HG02759 (cell line): ENCODE measurements around the gene VCAM1.
"Not testable (repeated sequence)": the region's sequence is repeated elsewhere in the genome, so short reads cannot be mapped to it uniquely, and the experiment has no call there.

ENCODE experiments used
- ATAC-seq: cut with Tn5 transposase; IDR thresholded peaks from one replicate; pipeline ENCODE4 v1.9.1; 2021; ENCODE audit warnings: mild to moderate bottlenecking, moderate library complexity; ENCODE audit not compliant: unreplicated experiment

Gene VCAM1, protein sequence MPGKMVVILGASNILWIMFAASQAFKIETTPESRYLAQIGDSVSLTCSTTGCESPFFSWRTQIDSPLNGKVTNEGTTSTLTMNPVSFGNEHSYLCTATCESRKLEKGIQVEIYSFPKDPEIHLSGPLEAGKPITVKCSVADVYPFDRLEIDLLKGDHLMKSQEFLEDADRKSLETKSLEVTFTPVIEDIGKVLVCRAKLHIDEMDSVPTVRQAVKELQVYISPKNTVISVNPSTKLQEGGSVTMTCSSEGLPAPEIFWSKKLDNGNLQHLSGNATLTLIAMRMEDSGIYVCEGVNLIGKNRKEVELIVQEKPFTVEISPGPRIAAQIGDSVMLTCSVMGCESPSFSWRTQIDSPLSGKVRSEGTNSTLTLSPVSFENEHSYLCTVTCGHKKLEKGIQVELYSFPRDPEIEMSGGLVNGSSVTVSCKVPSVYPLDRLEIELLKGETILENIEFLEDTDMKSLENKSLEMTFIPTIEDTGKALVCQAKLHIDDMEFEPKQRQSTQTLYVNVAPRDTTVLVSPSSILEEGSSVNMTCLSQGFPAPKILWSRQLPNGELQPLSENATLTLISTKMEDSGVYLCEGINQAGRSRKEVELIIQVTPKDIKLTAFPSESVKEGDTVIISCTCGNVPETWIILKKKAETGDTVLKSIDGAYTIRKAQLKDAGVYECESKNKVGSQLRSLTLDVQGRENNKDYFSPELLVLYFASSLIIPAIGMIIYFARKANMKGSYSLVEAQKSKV

DNA sequence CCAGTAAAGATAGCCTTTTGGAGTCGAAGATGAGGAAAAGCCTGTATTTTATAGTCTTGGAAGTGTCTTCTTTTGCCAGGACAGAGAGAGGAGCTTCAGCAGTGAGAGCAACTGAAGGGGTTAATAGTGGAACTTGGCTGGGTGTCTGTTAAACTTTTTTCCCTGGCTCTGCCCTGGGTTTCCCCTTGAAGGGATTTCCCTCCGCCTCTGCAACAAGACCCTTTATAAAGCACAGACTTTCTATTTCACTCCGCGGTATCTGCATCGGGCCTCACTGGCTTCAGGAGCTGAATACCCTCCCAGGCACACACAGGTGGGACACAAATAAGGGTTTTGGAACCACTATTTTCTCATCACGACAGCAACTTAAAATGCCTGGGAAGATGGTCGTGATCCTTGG lies at the start of gene VCAM1:
Gene VCAM1 (plus strand): TSS at position 253 of the 400 bp plus-strand sequence. CDS start 119 bp downstream, at position 372.
- ATAC-seq: peak; percentile 86

DNA sequence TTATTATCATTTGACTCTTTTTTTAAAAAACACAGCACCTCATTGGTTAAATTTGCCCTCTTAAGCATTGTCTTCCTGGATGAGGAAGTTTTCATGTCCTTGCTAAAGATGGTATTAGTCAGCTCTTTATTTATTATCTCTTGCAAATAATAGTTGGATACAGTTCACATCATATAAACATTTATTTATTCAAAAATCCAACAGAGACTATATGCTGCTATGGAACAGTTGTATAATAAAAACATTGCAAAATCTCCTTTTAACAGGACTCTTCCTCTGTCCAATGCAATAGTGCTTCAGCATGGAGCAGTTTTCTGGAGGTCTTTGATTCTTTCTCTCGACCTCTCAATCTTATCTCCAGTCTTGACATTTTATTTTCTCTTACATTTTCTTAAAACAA lies 49.5 kb upstream of the VCAM1 start:
- ATAC-seq: no peak

DNA sequence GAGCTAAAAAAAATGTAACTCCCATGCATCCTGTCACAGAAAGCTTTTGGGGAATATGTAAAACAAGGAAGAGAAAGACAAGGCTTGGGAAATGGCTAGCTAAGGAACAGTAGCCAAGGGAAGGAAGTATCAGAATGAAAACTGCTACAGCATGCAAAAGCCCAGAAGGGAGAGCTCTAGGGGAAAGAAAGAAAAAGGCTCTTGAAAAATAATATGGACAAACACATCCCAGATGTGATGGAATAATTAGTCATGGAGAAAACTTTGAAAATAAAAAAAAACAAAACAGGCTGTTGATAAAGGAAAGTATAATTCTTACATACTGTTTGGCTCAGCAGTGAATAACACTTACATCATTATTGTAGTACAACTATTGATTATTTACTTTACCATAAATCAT lies 47.9 kb upstream of the VCAM1 start:
- no peak for ATAC-seq

DNA sequence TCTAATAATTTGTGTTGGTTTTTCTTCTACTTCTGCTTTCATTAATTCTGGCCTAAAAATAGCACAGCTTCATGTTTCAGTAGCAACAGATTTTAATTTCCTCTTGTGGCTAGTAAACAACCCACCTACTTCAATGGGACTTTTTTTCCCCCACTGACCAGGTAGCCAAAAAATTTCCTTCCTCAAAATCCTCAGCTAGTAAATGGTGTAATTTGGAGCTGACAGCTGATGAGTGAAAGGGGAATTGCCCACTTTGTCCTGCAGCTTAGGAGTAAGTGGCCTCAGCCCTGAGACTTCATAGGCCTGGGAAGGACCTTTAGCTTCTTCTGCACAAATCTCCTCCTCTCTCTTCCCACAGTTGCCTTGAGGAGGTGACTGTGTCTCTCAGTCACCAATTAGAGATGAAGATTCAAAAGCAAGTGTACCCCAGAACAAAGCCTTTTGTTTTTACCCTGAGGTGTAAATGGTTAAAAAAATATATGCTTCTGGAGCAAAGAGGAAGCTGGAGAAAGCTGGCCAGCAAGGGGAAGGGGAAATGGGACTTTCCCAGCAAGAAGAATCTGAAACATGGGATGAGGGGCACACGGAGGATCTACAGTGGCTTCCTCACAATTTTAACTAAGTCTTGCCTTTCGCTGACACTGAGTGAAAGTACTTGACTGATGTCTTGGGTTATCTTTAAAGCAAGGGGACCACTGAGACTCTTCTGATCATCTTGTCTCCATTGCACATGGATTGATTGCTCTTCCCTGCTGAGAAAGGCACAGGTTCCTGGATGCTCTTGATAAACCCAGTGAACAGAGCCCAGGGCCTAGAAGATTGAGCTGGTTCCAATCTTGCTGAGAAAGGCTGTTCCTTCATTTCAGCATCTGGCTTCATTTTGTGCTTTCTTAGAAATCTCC lies 35.8 kb upstream of the VCAM1 start:
- no peak for ATAC-seq

DNA sequence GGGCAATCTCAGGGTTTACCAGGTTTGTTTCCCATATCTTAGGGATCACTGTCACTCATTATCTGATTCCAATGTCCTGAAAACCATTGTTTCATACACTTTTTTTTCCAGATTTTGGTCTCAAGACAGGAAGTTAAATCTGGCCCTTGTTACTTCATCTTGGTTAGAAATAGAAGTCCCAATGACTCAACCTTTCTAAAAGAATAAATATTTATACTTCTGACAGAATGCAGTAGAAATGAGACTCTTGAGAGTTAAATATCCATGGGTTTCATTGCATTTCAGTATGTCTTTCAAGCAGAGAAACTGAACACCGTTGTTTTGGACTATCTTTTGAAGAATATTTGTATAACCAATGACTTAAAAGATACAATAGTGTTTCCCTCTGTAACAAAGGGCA lies 19.8 kb upstream of the VCAM1 start:
- ATAC-seq: no peak

DNA sequence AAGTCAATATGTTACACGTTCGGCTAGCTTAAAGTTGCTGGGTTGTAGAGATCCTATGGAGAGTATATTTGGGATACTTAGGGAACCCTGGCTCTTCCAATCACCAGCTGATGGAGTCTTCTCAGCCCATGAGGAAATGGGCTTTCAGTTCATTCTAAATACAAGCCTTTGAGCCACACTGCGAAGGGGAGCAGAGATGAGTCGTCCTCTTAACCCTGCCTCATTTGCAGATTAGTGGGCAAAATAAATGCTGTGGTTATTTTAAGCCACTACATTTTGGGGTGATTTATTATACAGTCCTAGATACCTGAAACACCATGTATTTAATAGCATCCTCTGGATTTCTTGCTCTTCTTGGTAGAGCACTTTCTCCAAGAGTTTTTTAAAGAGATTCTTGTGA lies 19.0 kb upstream of the VCAM1 start:
- no peak for ATAC-seq

DNA sequence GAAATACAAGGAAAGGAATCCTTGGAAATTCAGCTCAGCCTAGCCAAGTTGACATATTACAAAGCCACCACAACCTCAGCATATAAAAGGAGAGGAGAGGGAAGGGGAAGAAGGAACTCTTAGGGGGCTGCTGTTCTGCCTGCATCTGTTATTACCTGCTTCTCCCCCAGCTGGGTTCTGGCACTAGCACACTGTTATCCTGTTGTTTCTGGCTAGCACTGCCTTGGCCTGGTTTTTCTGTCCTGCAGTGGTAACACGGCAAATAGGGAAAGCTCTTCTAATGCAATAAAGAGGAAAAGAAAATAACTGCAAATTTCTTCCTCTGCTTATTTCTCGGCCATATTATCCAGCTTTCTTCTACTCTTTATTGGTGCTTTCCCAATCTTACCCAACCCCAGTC lies 16.5 kb upstream of the VCAM1 start:
- ATAC-seq: no peak

DNA sequence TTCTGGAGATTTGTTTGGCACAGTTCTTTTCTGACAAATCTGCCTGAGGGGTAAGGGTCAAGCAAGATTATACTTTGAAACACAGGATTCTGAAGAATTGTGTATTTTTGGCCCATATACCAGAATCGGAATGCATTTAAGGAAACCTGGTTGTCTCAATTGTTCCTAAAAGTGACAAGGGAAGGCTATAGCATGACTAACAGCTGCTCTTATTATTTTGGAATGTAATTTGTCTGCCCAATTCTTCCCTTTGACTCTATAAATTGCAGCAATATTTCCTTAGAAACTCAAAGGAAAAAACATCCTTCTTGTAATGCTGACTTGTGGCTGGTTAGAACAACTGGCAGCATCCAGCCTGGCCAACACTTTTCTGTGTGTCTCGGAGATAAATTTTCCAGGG lies 15.8 kb upstream of the VCAM1 start:
- ATAC-seq: no peak

DNA sequence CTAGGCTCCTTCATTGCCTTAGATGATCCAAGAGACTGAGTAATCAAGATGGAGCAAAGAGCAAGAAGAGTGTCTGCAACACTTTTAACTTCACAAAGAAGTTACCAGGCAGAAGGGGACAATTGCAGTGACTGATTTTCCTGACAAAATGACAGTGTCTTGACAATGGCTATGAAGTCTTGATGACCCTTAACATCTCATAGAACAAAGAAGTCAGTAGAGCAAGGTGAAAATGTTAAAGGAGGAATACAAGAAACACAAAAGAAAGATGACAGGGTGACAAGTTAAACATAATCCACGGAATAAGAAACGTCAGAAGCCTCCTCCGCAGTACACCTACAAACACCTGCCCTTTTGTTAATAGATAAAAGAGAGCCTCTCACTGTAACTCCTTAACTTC lies 15.1 kb upstream of the VCAM1 start:
- no peak for ATAC-seq

DNA sequence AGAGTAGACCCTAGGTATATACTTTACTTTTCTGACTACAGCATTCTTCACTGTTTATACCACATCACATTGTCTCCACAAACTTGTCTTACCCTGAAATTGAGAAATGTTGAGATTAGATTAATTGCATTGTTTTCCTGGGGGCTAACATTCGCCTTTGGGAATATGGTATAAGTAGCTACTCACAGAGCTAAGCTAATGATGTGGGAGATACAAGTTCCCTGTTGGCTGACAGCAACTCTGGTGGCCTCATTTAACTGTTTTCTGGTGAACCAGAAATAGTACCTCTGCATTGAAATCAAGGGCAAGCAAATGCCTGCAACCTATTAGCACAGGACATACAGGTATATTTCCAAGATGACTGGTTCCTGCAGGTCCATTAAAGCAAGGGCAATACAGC lies 13.2 kb upstream of the VCAM1 start:
- ATAC-seq: no peak

DNA sequence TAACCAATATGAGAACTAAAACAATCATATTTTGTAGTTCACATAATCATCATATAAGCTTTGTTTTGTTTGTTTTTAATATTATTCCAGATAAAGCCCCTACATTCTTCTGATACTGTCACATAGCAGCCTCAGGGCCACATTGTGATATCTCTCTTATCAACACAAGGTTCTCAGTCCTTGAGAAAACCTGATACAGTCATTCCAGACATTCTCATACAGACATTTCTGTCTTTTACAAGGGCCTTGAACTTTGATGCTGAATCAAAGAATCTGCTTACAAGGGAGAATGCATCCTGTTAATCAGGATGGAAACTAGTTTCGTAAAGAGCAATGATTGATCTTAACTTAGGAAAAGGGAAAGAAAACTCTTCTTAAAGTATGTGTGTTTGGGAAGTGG lies 12.7 kb upstream of the VCAM1 start:
- ATAC-seq: no peak

DNA sequence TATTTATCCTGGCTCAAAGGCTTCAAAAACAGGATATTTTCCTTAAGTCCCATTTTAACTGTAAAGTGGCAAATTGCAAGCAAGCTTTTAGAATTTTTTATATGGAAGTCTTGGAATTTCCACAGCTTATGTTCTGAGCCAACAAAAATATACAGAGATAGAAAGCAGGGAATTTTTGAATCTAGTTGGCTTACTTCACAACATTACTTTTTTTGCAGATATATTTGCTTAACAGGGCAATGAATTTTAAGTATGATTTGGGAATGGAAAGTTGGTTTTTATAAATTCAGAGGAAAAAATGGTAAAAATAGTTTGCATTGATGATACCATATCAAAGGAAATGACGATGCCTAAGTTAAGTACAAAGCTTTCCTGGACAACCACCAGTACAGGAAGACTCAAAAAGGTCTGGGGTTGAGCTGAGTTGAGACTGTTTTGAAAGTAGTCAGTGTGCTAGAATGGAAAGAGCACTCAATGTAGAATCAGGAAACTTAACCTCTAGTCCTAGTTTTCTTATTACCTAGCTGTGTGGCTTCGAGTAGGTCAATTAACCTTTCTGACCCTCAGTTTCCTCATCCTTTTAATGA lies 11.0 kb upstream of the VCAM1 start:
- no peak for ATAC-seq

DNA sequence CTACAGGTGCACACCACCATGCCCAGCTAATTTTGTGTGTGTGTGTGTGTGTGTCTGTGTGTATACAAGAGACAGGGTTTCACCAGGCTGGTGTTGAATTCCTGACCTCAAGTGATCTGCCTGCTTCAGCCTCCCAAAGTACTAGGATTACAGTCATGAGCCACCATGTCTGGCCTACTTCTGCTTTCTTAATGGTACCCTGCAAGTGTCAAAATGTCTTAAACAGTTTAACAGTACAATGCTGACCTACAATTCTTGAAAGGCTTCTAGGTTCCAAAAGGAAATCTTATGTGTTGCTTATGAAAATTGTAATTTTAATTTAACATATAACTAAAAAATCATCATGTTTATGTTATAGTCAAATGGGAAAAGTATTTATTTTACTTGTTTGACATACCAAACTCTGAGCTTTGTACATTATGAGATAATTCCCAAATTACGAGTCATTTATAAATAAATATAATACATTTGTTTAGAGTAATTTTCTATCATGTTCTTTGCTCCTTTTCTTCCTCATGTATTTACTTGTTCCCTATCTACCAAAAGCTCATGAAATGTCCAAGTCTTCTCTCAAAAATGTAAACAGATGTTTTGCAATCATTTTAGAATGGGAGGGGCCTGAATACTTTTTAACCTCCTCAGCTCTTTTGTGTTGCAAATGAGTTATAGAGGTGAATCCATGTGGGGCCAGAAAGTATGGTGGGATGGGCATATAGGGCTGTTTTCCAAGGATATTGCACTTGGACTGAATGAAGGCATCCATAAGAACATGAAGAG lies 8.4 kb upstream of the VCAM1 start:
- no peak for ATAC-seq

DNA sequence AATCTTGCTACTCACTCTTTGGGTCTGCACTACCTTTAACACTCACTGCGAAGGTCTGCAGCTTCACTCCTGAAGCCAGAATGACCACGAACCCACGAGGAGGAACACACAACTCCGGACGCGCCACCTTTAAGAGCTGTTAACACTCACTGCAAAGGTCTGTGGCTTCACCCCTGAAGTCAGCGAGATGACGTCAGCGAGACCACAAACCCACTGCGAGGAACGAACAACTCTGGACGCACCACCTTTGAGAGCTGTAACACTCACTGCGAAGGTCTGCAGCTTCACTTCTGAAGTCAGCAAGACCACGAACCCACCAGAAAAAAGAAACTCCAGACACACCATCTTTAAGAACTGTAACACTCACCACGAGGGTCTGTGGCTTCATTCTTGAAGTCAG lies 6.5 kb upstream of the VCAM1 start:
- not testable (repeated sequence) for ATAC-seq

DNA sequence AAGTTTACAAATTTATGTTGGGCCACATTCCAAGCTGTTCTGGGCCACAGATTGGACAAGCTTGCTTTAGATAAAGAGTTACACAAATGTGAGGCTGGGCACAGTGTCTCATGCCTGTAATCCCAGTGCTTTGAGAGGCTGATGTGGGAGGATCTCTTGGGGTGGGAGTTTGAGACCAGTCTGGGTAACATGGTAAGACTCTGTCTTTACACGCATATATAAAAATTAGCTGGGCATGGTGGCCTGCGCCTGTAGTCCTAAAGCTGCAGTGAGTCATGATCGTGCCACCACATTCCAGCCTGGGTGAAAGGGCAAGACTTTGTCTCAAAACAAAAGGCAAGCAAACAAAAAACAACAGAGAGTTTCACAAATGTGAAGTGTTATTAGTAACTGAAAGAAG lies 5.9 kb upstream of the VCAM1 start:
- ATAC-seq: no peak

DNA sequence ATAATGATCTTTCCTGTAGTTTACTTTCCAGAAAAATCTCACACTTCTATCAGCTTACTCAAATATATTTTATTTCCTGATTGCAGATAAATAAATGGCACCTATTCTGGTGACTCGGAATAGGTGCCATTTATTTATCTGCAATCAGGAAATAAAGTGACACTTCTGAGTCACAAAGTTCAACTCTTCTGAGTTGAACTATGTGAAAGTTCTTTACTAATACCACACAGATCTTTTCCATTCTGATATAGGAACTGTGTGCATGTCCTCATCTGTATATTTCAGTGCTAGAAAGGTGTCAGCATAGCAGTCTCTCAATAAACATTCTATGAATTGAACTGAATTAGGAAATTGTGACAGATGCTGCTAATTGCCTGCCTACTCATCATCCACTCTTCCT lies 4.9 kb upstream of the VCAM1 start:
- no peak for ATAC-seq

DNA sequence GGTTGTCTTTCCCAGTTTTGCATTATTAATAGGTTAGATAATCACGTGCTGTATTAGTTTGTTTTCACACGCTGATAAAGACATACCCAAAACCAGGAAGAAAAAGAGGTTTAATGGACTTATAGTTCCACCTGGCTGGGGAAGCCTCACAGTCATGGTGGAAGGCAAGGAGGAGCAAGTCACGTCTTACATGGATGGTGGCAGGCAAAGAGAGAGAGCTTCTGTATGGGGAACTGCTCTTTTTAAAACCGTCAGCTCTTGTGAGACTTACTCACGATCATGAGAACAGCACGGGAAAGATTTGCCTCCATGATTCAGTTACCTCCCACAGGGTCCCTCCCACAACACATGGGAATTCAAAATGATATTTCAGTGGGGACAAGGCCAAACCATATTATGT lies 2.3 kb upstream of the VCAM1 start:
- no peak for ATAC-seq

DNA sequence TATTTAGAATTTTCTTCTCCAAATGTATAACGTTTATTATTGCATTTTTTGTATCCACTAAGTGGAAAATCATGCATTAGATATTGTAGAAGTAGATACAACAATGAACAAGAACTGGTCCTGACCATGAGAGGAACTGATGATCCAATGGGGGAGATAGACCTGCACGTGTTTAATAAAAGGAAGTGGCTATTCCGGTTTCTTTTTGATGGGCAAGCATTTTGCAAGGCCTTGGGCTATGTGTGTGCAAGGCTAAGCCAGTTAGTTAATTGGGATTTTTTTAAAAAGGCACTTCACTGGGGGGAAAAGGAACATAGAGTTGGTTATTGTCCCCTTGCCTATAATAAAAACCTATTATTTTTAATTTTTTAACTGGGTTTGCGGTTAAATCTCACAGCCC lies 961 bp upstream of the VCAM1 start:
- ATAC-seq: no peak

DNA sequence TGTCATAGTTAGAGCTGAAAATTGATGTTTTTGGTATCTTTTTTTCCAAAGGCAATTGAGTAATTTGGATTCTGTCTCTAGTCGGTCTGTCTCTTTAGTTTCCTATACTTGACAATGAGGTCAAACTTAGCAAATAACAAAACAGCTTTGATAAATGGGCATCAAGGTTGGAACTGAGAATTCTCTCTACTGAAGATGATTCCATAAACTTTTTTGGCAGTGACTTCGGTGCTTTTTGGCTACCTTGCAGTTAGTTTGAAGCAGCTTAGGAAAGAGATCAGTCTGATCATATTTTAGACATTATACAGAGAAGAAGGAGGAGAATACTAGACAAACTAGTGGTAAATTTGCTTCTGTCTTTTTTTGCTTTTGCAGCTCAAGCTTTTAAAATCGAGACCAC lies 559 bp downstream of the VCAM1 start:
- no peak for ATAC-seq

DNA sequence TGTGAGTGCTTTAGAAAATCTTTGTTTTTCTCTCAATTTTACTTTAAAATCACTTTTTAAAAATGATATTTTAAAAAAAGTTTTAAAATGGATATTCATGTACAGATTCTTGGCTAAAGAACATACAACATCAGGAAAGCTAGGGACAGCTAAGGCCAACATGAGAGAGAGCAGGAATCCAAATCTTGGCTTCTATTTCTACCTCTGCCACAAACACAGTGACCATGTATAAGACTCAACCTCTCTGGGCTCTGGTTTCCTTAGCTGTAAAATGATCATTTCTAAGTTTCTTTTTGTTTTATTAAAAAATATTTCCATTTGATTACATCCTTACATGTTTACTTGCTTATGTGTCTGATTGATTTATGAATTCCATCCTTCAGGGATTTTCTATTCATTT lies 1.2 kb downstream of the VCAM1 start:
- no peak for ATAC-seq
